ENCODE data around the gene ZPR1.

The ZPR1 gene

DNA sequence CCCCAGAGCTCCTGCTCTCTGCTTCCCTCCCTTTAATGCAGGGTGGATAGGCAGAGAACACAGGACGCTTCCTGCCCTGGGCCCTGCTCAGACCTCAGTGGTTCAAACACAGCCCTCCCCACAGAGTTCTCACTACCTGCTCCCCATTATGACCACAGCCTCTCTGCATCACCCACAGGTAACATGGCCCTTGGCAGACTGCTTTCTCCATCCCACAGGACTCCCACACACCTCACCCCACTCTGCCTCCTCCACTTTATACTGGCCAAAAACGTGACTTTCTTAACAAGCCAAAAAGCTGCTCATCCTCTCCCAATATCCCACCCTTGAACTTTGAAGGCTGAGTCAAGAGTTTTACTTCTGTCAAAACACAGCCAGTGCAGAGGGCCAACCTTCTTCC lies 48.8 kb downstream of the ZPR1 start:
- Histone ChIP-seq H3F3A (ENCODE audit: low read depth) (no peaks in the 10 kb centered on the region), H3K4me3 (ENCODE audit: low read length, poor library complexity, severe bottlenecking) (no peak overlapping the region), H3K36me3 (ENCODE audit: insufficient read depth, low read length) (no peaks in the 10 kb centered on the region), H3K4me2 (ENCODE audit: low read depth, low read length, poor library complexity, severe bottlenecking) (no peak overlapping the region), H3K9me3 (ENCODE audit: insufficient read depth, low read depth, low read length) (no peaks in the 10 kb centered on the region), H2AFZ (ENCODE audit: low read length) (no peak overlapping the region), H3K9me2 (replicated peaks; ENCODE audit: low read depth, low read length) (no peaks in the 10 kb centered on the region), H3K79me2 (ENCODE audit: insufficient read depth, low read length) (no peaks in the 10 kb centered on the region), H4K20me1 (ENCODE audit: insufficient read depth, low read length, poor library complexity, severe bottlenecking) (no peaks in the 10 kb centered on the region), H3K27me3 (ENCODE audit: insufficient read depth, low read length, poor library complexity, severe bottlenecking) (no peaks in the 10 kb centered on the region), H3K4me1 (ENCODE audit: insufficient read depth, low read length, poor library complexity, severe bottlenecking) (no peaks in the 10 kb centered on the region), H3K9ac (ENCODE audit: low read depth, low read length, poor library complexity, severe bottlenecking) (no peak overlapping the region)
- TF ChIP-seq, protein P1, sequence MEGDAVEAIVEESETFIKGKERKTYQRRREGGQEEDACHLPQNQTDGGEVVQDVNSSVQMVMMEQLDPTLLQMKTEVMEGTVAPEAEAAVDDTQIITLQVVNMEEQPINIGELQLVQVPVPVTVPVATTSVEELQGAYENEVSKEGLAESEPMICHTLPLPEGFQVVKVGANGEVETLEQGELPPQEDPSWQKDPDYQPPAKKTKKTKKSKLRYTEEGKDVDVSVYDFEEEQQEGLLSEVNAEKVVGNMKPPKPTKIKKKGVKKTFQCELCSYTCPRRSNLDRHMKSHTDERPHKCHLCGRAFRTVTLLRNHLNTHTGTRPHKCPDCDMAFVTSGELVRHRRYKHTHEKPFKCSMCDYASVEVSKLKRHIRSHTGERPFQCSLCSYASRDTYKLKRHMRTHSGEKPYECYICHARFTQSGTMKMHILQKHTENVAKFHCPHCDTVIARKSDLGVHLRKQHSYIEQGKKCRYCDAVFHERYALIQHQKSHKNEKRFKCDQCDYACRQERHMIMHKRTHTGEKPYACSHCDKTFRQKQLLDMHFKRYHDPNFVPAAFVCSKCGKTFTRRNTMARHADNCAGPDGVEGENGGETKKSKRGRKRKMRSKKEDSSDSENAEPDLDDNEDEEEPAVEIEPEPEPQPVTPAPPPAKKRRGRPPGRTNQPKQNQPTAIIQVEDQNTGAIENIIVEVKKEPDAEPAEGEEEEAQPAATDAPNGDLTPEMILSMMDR (conservative IDR thresholded peaks at IDR 0.05; ENCODE audit: low read length), result no peak
- TF ChIP-seq EZH2phosphoT487 (IDR thresholded peaks at IDR 0.05; ENCODE audit: borderline replicate concordance), result no peak

DNA sequence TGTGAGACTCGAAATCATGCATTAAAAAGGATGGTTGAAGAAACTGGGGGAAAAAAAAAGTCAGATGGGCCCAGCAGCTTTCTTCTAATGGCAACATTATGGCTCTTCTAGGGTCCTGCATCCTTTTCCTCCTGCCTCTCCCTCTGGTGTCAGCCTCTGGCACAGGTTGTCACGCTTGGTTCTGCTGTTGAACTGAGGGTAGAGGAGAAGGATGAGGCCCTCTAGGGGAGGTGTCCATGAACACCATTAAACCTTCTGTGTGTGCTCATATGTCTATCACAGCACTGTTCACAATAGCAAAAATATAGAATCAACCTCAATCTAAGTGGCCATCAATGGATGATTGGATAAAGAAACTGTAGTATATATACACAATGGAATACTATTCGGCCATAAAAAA lies 51.1 kb downstream of the ZPR1 start:
- no peaks in the 10 kb centered on the region for H4K20me1 ChIP-seq (ENCODE audit: insufficient read depth, low read length, poor library complexity, severe bottlenecking)
- H3K9me3 ChIP-seq (ENCODE audit: insufficient read depth, low read depth, low read length), result no peaks in the 10 kb centered on the region
- no peaks in the 10 kb centered on the region for H3K36me3 ChIP-seq (ENCODE audit: insufficient read depth, low read length)
- H3F3A ChIP-seq (ENCODE audit: low read depth), result no peaks in the 10 kb centered on the region
- H3K27me3 ChIP-seq (ENCODE audit: insufficient read depth, low read length, poor library complexity, severe bottlenecking), result no peaks in the 10 kb centered on the region
- no peak overlapping the region for H3K4me2 ChIP-seq (ENCODE audit: low read depth, low read length, poor library complexity, severe bottlenecking)
- H3K4me1 ChIP-seq (ENCODE audit: insufficient read depth, low read length, poor library complexity, severe bottlenecking), result no peaks in the 10 kb centered on the region
- no peaks in the 10 kb centered on the region for H3K9me2 ChIP-seq (replicated peaks; ENCODE audit: low read depth, low read length)
- no peak overlapping the region for H2AFZ ChIP-seq (ENCODE audit: low read length)
- H3K79me2 ChIP-seq (ENCODE audit: insufficient read depth, low read length), result no peaks in the 10 kb centered on the region
- H3K4me3 ChIP-seq (ENCODE audit: low read length, poor library complexity, severe bottlenecking), result no peak overlapping the region
- no peak overlapping the region for H3K9ac ChIP-seq (ENCODE audit: low read depth, low read length, poor library complexity, severe bottlenecking)
- TF ChIP-seq EZH2phosphoT487 (IDR thresholded peaks at IDR 0.05; ENCODE audit: borderline replicate concordance), result no peak
- TF ChIP-seq, protein P1 (conservative IDR thresholded peaks at IDR 0.05; ENCODE audit: low read length), result peak; percentile 58

DNA sequence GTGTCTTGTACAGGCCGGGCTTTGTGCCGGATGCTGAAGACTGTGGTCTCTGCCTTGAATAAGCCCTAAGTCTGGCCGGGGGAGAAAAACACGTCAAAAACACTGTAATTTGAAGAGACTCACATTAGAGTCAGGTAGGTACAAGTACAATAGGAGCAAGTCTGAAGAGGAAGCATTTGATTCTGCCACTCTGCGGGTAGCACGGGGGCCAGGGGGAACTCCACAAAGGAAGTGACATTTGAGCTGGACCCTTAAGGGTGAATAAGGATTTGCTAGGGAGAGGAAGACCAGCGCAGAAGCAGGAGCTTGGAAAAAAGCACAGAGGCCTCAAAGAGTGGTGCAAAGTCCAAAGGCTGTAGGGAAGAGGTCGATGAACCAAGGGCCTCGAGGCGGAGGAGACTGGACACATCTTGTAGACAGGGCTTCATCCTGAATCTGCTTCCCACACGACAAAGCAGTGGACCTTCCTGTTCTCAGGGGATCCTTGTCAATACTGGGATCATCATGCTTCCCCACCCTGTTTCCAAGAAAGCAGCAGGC lies 53.8 kb downstream of the ZPR1 start:
- H3K9ac ChIP-seq (ENCODE audit: low read depth, low read length, poor library complexity, severe bottlenecking), result no peak overlapping the region
- no peak overlapping the region for H2AFZ ChIP-seq (ENCODE audit: low read length)
- no peaks in the 10 kb centered on the region for H4K20me1 ChIP-seq (ENCODE audit: insufficient read depth, low read length, poor library complexity, severe bottlenecking)
- no peaks in the 10 kb centered on the region for H3F3A ChIP-seq (ENCODE audit: low read depth)
- H3K9me3 ChIP-seq (ENCODE audit: insufficient read depth, low read depth, low read length), result no peaks in the 10 kb centered on the region
- no peaks in the 10 kb centered on the region for H3K36me3 ChIP-seq (ENCODE audit: insufficient read depth, low read length)
- H3K9me2 ChIP-seq (replicated peaks; ENCODE audit: low read depth, low read length), result no peaks in the 10 kb centered on the region
- no peak overlapping the region for H3K4me3 ChIP-seq (ENCODE audit: low read length, poor library complexity, severe bottlenecking)
- no peaks in the 10 kb centered on the region for H3K4me1 ChIP-seq (ENCODE audit: insufficient read depth, low read length, poor library complexity, severe bottlenecking)
- no peak overlapping the region for H3K4me2 ChIP-seq (ENCODE audit: low read depth, low read length, poor library complexity, severe bottlenecking)
- no peaks in the 10 kb centered on the region for H3K79me2 ChIP-seq (ENCODE audit: insufficient read depth, low read length)
- TF ChIP-seq, protein P1 (conservative IDR thresholded peaks at IDR 0.05; ENCODE audit: low read length), result no peak
- TF ChIP-seq EZH2phosphoT487 (IDR thresholded peaks at IDR 0.05; ENCODE audit: borderline replicate concordance), result no peak
- no peaks in the 10 kb centered on the region for H3K27me3 ChIP-seq (ENCODE audit: insufficient read depth, low read length, poor library complexity, severe bottlenecking)
